ENCODE results near the gene S100A11.

The S100A11 gene

DNA sequence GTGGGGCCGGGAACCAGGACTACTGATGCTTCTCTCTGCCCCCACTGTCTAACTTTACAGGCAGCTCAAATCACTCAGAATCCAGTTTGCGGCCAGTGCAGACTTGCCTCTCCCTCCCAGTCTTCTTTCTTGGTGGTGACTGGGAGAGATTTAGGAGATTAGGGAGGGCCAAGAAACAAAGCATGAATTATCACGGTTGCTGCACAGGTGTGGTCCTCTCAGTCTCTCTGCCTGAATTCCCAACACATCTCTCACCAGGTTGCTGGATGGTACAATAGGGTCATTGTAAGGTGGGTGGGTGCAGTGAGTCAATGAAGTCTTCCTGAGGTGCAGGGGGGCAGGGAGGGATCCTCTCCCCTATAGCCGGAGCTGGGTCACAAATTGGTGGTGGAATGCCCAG, 12.6 kb downstream of the S100A11 start:
- DNase-seq (ENCODE audit: extremely low read depth, low read depth), result no peak
- no peak for TF ChIP-seq CTCF (IDR thresholded peaks at IDR 0.05; ENCODE audit: low read depth, low read length)

DNA sequence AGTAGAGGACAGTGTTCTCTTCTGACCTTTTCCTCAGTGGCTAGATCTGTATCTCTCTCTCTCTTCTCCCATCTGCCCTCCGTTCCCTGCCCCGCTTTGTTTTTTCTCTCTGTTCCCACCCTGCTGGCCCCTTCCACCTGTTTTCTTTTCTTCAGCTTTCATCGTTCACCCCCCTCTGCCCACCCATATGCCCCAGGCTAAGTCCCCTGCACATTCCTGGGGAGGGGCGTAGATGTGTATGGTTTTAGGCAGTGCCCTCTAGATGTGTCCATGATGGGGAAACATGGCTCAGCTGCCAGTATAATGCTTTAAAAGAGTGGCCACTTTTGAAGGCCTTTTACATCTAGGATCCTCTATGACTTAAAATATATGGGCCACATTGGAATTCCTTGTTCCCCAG, 13.6 kb downstream of the S100A11 start:
- TF ChIP-seq CTCF (IDR thresholded peaks at IDR 0.05; ENCODE audit: low read depth, low read length), result no peak

GRCh38 chr1:152022474-152022873, 14.3 kb downstream of the S100A11 start:
- DNase-seq (ENCODE audit: extremely low read depth, low read depth), result no peak
- no peak for TF ChIP-seq CTCF (IDR thresholded peaks at IDR 0.05; ENCODE audit: low read depth, low read length)

More for the DNA sequence above, 13.6 kb downstream of the S100A11 start:
- no peak for DNase-seq (ENCODE audit: extremely low read depth, low read depth)

GRCh38 chr1:152021569-152021968, 15.2 kb downstream of the S100A11 start:
- DNase-seq (ENCODE audit: extremely low read depth, low read depth), result no peak
- TF ChIP-seq CTCF (IDR thresholded peaks at IDR 0.05; ENCODE audit: low read depth, low read length), result no peak

- DNase-seq (ENCODE audit: extremely low read depth, low read depth), result no peak
- no peak for TF ChIP-seq CTCF (IDR thresholded peaks at IDR 0.05; ENCODE audit: low read depth, low read length)
Measured at GRCh38 chr1:152020849-152021248, 16.0 kb downstream of the S100A11 start.

- no peak; the same call in 1 of the 2 replicates for TF ChIP-seq CTCF (IDR thresholded peaks at IDR 0.05; ENCODE audit: low read depth, low read length)
- no peak for DNase-seq (ENCODE audit: extremely low read depth, low read depth)
Measured at GRCh38 chr1:152018537-152018936, 18.3 kb downstream of the S100A11 start.

GRCh38 chr1:152015766-152016165, 21.0 kb downstream of the S100A11 start:
- DNase-seq (ENCODE audit: extremely low read depth, low read depth), result no peak
- TF ChIP-seq CTCF (IDR thresholded peaks at IDR 0.05; ENCODE audit: low read depth, low read length), result no peak
